ENCODE measurements around the gene GBF1.
A peak's percentile ranks its signal among the peaks of the same experiment; 100 is the strongest.

GBF1 gene

DNA sequence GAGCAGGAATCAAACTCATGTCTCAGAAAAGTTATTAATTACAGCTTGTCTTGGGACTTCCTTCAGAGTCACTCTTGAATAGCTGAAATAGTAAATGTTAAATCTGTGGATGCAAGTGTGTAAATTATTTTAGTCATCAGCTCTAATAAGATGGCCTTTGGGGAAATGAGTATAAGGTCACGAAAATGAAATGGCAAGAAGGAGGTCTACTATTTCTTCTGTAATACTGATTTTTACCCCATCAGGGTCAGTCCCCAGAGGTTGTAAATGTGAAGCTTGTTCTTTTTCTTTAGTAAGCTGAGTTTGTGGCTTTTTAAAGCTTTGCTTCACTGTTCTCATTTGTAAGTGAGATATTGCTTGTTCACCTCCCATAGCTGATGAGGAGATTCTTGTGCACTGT, 63.9 kb downstream of the GBF1 start:
- DNase-seq = no peak

DNA sequence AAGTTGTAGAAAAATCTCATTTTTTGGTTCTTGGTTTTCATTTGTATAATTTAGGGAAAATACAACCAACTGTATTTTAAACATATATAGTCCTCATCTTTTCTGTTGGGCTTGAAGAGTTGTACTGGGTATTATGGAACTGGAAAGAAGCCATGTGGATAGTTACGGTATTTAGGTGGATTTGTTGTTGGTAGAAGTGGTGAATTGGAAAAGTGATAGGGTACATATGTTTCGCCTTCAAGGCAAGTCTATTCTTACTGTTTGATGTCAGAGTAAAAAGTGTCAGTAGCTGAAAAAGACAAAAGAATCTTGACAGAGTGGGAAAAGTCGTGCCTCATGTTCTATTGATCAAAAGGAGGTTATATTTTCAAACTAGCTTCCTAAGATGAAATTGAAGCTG, 64.6 kb downstream of the GBF1 start:
- no peak for DNase-seq

DNA sequence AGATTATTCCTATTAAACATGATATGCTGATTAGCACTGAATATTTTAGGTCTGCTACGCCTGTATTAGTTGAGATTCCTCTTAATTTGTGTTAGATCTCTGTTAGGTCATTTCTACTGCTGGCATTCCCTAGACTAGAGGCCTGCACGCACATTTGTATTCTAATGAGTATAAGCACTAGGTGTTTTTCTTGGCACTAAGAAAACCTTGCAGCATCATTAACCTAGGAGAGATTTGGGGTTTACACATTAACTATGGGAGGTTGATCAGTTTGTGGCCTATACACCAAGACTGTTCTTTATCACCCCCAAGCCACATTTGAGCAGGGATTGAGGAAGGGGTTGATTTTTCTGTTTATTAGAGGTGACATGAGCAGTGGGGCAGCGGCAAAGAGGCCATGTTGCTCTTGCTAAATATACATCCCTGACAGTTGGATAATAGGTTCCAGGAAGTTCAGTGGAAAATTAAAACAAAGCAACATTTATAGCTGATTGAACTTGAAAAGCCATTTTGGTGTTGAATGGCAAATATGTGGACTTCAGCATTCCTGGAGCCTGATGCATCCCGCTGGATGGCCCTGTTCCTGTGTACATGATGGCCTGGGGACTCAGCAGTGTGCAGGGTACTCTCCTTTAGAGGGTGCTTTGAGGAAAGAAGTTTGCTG, 65.2 kb downstream of the GBF1 start:
- DNase-seq = no peak

DNA sequence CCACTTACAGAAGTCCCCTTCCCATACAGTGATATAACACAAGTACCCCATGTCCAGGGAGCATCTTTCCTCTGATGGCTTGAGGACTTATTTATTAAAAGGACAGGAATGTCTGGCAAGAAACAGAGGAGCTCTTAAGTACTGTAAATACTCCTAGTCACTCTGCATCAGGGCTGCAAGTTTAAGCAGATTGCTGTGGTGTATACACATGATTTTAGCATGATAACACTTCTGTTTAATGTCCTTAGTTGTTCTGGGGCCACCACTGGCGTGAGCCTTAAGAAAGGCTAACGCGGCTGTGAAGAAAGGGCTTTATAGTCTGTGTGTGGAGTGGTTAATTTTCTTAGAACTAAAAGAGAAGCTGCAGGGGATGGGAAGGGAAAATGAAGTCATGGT, 65.7 kb downstream of the GBF1 start:
- no peak for DNase-seq

DNA sequence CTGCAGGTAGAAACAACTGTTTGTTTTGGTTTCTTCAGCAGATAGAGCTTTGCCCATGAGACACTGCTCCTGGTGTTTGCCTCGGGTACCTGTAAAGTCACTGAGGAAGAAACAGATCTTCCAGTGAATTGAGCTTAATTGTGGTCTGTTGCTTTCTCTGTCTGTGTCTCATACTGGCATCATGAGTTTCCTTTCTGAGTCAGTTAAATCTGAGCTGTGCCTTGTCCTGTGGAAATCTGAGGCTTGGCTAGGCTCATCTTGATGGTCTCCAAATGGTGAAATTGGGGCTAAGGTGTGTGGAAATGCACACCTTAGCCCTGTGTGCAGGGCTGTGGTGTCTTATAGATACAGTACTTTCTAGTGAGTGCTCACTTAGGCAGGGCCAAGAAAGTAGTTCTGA, 67.4 kb downstream of the GBF1 start:
- DNase-seq = peak; percentile 11

DNA sequence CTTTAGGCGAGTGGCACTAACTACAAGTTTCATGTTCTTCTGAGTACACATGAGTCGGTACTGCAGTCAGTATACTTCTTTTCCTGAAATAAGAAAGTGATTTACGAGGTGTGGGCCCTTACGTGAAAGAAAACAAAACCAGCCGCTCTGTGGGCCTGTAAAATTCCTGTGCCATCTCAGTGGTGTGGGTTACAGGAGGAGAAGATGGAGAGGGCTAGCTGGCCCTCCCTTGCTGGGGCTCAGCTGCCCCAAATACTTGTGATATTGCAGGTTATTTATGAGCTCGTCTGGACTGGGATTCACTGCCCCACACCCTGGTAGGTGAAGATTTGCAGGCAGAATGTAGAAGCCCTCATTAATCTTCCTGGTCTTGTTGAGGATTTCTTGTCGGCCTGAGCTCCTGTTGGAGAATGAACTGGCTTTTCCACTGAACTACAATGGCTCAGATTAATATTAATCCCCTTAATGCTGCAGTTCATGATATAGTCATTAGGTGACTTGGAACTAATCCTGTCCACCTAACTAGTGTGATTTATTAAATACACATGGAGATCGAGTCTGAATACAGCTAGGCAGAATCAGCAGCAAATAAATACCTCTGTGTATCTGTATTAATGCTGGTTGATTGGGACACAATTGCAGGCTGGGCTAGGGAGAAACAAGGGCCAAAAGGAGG, 68.0 kb downstream of the GBF1 start:
- DNase-seq = no peak

DNA sequence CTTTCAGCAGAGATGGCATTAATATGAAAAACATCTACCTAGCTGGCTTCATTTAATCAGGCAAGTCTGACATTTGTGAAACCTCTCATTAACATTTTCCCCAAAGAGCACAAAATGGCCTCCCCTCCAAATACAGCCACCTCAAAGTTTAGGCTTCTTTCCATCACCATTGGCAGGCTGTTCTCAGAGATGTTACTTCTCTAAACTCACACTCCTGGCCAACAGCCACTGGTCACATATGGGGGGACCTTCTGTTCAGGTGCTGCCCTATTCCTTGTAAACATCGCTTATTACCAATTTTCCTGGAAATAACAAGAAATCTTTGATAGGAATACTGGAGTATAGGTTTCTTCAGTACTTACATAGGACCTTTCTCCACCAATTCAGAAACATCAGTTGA, 69.5 kb downstream of the GBF1 start:
- DNase-seq = no peak

DNA sequence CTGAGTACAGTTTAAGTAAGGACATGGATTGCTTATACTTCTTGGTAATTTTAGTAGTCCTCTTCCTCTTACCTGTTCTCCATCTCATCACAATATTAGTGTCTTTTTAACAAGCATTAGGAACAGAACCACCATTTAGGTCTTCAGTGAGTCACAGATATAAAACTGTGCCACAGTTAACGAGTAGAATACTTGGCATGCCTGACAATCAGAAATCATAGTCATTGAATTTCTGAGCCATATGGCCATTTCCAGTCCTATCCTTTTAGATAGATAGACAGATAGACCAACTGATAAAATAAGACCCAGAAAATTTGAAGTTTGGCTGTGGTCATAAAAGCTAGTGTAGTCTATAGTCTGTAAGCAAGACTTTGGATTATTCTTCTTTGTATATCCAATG, 71.1 kb downstream of the GBF1 start:
- no peak for DNase-seq

DNA sequence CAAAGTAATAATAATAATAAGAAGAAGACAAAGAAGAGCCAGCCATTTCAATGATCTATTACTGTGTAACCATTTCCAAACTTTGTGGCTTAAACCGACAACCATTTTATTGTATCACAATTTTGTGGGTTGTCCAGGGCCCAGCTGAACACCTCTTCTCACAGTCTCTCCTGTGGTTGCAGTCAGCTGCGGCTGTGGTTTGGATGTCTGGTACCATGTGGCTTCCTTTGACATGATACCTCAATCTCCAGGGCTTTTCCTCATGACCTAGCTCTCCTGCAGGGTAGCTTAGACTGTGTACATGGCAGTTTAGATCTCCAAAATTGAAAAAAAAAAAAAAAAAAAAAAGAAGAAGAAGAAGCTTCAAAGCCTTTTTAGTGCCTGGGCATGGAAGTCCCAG, 77.6 kb downstream of the GBF1 start:
- peak; percentile 39 for DNase-seq

DNA sequence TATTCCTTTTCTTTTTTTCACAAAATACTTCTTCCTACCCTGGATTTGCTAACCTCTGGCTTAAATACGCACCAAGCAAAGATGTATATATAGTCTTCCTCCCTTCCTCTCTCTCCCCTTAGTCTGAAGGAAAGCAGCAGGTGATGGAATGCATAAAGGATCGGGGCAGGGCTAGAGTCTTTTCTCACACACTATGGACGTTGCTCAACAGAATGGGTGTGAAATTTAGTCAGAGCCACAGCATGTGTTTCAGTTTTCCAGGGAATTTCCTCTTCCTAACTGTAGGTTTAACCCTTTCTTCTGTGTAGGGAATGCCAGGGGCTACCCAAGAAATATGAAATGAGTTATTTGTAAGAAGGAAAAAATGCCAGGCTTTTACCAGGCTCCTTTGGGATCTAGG, 78.7 kb downstream of the GBF1 start:
- DNase-seq = no peak

DNA sequence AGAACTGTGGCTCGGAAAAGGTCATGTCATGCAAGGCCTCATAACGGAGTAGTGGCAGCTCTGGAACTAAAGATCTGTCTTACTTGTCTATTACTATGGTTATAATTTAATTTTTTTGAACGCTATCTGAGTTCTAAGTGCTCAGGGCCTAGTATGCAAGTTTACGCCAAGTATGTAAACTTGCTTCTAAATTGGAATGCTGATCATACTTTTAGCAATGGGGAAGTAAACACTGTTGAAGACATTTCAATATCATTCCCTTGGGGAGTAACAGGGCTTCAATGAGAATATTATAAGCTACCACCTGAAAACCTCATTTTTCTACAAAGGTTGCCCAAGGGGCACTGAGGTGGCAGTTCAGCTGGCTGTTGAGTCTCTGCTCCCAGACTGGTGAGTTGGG, 80.7 kb downstream of the GBF1 start:
- no peak for DNase-seq

DNA sequence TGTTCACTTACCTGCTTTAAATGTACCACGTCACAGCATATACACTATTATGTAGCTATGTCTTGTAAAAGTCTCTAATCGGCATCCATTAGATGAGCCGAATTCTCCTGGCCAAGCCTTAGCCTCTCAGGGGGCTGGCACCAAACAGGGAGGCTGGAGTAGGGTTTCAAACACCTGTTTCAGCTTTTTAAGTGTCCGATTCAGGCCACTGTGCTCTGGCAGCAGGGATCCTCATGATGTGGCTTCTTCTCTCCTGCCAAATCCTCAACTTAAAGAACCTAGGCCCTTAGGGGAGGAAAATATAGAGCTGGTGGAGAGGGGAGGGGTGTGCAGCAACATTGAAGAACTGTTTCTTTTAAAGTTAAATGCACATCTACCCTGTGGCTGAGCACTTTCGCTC, 81.7 kb downstream of the GBF1 start:
- DNase-seq = no peak

DNA sequence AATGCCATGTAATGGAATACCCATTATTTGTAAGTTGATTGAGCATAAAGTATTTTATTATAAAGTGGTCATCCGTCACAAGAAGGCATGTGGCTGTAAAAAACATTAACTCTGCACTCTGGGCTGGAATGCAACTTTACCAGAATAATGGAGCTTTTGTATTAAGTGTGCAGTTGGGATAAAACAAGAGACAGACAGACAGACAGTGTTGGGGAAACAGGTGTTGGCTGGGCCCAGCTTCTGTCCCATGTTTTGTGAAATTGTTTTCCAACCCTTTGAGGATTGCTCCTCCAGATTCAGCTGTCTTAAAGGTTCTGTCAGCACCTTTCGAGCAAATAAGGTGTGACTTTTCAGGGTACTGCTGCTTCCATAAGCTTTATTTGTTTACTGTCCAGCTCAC, 82.3 kb downstream of the GBF1 start:
- no peak for DNase-seq

DNA sequence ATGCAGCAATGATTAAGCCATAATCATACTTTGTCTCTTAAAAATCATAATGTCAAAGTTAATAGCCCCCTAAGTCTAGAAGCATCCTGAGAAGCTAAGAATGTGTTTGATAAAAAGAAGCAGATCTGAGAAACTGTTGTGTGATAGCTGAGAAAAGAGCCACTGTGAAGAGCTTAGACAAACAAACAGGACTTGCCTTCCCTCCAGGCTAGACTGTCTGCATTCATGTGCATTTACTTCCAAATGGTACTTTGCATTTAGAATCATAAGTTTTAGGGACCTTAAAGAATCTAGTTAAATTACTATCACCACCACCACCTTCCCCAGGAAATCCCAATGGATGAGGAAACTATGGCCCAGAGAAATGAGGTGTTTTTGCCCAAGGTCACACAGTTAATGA, 87.4 kb downstream of the GBF1 start:
- DNase-seq = no peak

DNA sequence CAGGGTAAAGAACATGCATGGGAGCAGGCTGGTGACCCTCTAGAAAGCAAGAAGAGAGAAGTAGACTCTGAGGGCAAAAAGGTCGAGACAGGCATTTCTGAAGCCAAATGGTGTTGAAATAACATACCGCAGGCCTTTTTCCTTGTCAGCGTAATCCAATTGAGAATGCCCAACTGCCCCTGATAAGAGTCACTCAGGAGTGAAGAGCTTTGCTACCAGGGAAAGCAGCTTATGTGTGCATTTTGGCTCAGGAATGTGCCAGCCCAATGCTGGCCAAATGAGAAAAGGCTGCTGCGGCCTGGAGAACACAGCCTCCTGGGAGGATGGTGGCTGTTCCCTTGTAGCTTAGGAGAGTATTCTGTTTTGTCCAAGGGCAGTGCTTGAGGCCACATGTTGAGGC, 88.8 kb downstream of the GBF1 start:
- DNase-seq = no peak

DNA sequence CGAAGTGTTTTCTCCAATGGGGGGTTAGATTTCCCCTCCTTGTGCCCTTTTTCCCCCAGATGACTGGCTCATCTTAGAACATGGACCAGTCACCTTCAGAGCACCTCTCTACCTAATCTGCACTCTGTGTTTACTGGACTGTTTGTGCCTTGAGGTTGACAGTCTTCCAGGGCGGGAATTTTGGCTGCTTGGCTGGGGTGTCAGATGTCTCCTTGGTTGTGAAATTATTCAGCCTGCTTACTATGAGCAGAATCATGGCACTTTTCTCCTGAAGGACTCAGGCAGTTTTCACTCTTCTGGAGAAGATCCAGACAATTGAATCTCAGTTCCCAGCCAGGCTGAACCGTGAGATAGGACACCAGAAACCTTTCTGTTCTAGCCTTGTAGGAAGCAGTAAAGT, 89.9 kb downstream of the GBF1 start:
- no peak for DNase-seq

DNA sequence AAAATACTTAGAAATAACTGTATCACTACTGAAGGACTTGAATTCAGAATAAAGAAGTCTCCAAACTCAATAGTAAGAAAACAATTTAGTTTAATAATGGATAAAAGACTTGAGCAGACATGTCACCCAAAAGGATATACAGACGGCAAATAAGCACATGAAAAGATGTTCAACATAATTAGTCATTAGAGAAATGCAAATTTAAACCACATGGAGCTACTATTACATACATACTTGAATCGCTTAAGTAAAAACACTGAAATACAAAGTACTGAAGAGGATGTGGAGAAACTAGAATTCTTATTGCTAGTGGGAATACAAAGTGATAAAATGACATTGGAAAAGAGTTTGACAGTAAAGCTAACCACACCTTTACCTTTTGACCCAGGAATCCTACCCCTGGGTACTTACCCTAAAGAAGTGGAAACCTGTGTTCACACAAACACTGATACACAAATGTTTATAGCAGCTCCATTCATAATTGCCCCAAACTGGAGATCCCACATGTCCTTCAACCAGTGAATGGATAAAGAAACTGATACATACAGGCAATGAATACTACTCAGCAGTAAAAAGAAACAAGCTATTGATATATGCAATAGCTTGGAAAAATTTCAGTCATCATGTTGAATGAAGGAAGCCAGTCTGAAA, 95.8 kb downstream of the GBF1 start:
- DNase-seq = no peak

DNA sequence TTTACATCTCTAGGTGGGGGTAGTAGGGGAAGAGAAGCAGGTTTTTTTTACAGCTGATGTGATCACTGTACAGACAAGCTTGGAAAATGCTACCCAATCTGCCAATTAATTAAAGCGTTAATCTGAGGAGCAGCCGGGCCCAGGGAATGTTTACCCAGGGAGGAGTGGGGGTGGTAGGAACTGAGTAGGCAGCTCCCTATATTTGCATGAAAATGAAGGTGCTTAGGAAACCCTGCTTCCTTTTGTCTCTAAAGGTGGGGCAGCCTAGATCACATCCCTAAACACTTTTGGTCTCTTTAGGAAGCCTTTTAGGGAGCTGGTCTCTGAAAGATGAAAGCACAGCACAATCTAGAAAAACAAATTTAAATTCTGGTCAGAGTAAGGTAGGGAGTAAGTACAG, 97.1 kb downstream of the GBF1 start:
- DNase-seq = no peak

DNA sequence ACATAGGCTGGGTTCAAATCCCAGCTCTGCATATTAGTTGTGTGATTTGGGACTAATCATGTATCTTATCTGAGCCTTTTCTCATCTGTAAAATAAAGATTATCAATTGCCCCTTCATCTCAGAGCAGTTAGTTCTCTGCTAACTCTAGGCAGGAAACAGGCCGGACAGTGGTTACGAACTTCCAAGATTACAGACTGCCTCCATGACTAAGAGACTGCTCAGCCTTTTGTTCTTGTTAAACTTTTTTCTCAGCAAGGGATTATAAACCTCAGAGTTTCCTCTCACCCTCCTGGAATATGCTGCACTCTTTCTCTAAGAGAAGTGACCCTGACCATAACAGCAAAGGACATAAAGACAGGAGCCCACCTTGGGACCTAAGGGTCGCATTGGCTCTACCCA, 97.6 kb downstream of the GBF1 start:
- no peak for DNase-seq

DNA sequence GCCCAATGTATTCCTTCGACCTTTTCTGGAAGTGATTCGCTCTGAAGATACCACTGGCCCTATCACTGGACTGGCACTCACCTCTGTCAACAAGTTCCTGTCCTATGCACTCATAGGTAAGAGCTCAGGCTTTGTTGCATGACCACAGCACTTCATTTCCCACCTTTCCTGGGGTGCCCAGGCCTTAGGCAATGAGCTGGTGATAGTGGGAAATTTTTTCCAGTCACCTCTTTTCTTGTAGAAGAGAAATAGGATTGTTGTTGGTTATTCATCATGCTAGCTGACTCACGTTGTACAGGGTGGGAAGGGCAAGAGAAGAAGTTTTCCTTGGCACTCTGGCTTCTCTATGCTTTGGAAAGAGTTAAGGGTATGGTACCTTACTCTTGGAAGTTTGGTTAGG, 98.7 kb downstream of the GBF1 start:
- no peak for DNase-seq

DNA sequence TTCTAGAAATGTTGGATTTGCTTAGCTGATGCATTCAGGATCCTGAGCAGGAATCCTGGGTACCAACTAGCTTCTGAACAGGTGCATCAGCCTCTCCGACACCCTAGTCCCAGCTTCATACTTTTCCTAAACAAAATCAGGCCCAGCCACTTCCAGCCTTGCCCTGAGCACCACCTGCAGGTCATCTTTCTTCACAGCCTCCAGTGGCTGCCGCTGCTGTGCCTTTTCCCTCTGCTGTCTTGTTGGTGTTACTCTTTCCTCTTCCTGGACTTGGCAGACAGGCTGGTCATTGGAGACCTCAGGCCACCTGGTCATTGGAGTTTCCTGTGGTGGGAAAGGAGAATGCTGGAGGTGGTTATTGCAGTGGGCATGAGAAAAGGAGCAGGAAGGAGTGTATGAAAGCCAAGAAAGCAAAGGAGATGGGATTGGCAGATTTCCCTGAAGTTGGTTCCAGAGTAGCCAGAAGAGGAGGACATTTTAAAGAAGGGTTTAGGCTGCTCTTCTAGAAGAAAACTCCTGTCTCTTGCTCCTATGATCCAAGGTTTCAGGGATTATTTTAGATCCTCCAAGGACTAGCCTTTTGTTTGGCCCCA, 102.0 kb downstream of the GBF1 start:
- peak; percentile 17 for DNase-seq

DNA sequence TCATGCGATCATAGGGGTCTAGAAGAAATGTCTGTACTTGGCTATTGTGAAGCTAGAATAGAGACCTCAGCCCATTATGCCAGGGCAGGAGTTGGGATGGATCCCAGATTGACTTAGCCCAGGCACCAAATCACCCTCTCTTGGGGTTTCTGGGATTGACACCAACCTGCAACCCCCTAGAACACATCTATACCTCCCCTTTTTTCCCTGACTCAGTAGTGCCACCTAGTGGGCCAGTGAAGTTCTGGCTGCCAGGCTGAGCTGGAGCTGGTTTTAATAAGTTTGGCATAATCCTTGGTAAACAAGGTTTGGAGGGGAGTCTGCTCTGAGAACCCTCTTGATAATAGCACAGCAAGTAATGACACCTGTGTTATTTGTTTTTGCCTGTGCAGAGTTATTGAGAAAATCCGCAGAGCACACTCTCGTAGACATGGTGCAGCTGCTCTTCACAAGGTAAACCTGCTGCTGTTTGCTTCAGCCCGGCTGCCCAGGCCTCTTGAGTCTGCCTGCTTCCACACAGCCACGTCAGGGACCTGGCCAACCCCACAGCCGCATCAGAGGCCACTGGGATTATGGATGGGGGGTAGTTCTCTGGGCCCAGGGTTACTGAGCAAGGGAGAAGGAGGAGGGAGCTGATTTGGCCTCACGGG, 106.9 kb downstream of the GBF1 start:
- peak; percentile 68 for DNase-seq

DNA sequence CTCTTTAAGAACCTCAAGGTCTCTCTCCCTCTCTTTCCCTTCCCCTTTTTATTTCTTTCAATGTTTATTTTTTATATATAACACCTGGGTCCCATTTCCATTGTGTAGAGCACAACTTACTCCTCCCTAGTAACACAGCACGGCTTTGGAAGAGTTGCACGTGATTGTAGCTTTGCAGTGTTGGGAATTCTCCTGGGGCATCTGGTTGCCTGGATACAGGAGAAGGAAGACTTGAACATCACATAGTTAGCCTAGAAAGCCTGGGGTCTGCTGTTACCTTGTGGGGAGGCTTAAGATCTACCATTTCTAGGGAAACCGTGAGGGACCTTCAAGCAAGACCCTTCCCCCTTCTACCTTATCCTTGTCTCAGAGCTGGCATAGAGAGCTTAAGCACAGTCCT, 109.1 kb downstream of the GBF1 start:
- no peak for DNase-seq

Measured in stimulated activated CD4-positive, alpha-beta T cell treated with anti-CD3 and anti-CD28 coated beads, Interleukin-1b, Interleukin-23, amount 100 ng/mL, for 48 hours (primary cell).